ENCODE data around the gene CLCN7. TPM values are rescaled to one million over a fixed set of nuclear protein-coding genes. Genes with fewer than 3 reads are reported as not detected.

Gene CLCN7
- total and polyA plus RNA-seq, 2 of the 13 experiments (the other 11 are each of a cell fraction or from before 2014, with no cell fraction given): 24.6 to 25.1 TPM

DNA sequence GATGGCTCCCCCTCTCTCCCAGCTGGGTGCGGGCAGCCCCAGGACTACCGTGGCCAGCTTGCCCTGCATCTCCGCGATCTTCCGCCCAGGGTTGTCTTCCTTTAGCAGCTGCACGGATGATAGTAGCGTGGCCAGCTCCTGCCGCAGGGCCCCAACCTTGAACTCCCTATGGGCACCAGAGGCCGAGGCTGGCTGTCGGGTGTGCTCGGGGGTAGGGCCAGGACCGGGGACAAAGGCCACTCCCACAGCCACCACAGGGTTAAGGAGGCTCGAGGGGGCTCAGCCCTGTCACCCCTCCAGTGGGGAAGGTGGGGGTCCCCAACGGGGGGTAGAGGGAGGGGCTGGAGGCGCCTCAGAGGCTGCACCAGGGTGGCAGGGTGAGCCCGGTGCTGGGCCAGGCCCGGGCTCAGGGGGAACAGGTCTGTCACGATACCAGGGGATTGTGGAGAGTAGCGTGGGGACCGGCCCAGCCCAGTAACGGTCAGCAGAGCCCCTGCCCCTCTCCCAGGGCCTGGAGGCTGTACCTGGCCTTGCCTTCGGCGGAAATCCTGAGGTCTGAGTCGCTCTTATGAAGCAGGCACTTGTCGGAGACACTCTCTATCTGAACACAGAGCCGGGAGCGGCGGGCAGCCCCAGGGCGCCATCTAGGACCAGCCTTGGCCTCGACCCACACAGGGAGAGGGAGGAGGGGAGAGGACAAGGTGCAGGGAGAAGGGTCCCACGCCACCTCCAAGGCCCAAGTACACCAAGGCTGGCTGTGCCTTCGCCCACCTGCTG lies 38.7 kb downstream of the CLCN7 start (continued):
- TF ChIP-seq ZNF607 (CRISPR knock-in tag; IDR thresholded peaks at IDR 0.05; ENCODE audit: borderline replicate concordance) (peak; percentile 63; the same call in 1 of the 2 replicates), ZFP36L2 (CRISPR knock-in tag; IDR thresholded peaks at IDR 0.05) (no peak), ZEB1 (IDR thresholded peaks at IDR 0.05; ENCODE audit: insufficient replicate concordance, low read depth) (no peak), FOXA1 (IDR thresholded peaks at IDR 0.05) (no peak), FOXA1 (CRISPR knock-in tag; IDR thresholded peaks at IDR 0.05) (0 out of 2 replicates have a peak, but pooled peaks have one; percentile 10), ZNF703 (CRISPR knock-in tag; IDR thresholded peaks at IDR 0.05; ENCODE audit: borderline replicate concordance) (no peak), CHCHD3 (CRISPR knock-in tag; IDR thresholded peaks at IDR 0.05) (no peak), GZF1 (CRISPR knock-in tag; IDR thresholded peaks at IDR 0.05) (0 out of 2 replicates have a peak, but pooled peaks have one; percentile 50), MIER3 (CRISPR knock-in tag; IDR thresholded peaks at IDR 0.05; ENCODE audit: borderline replicate concordance) (no peak), ZNF556 (CRISPR knock-in tag; IDR thresholded peaks at IDR 0.05; ENCODE audit: borderline replicate concordance) (peak; percentile 40; the same call in 1 of the 2 replicates), ZNF605 (CRISPR knock-in tag; IDR thresholded peaks at IDR 0.05) (no peak), MLLT10 (CRISPR knock-in tag; IDR thresholded peaks at IDR 0.05) (no peak)
- TF ChIP-seq, protein P1, sequence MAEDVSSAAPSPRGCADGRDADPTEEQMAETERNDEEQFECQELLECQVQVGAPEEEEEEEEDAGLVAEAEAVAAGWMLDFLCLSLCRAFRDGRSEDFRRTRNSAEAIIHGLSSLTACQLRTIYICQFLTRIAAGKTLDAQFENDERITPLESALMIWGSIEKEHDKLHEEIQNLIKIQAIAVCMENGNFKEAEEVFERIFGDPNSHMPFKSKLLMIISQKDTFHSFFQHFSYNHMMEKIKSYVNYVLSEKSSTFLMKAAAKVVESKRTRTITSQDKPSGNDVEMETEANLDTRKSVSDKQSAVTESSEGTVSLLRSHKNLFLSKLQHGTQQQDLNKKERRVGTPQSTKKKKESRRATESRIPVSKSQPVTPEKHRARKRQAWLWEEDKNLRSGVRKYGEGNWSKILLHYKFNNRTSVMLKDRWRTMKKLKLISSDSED (CRISPR knock-in tag; IDR thresholded peaks at IDR 0.05): no peak
- TF ChIP-seq, protein P2, sequence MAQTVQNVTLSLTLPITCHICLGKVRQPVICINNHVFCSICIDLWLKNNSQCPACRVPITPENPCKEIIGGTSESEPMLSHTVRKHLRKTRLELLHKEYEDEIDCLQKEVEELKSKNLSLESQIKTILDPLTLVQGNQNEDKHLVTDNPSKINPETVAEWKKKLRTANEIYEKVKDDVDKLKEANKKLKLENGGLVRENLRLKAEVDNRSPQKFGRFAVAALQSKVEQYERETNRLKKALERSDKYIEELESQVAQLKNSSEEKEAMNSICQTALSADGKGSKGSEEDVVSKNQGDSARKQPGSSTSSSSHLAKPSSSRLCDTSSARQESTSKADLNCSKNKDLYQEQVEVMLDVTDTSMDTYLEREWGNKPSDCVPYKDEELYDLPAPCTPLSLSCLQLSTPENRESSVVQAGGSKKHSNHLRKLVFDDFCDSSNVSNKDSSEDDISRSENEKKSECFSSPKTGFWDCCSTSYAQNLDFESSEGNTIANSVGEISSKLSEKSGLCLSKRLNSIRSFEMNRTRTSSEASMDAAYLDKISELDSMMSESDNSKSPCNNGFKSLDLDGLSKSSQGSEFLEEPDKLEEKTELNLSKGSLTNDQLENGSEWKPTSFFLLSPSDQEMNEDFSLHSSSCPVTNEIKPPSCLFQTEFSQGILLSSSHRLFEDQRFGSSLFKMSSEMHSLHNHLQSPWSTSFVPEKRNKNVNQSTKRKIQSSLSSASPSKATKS (CRISPR knock-in tag; IDR thresholded peaks at IDR 0.05): no peak
- TF ChIP-seq, protein P3, sequence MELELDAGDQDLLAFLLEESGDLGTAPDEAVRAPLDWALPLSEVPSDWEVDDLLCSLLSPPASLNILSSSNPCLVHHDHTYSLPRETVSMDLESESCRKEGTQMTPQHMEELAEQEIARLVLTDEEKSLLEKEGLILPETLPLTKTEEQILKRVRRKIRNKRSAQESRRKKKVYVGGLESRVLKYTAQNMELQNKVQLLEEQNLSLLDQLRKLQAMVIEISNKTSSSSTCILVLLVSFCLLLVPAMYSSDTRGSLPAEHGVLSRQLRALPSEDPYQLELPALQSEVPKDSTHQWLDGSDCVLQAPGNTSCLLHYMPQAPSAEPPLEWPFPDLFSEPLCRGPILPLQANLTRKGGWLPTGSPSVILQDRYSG (CRISPR knock-in tag; IDR thresholded peaks at IDR 0.05): no peak
- TF ChIP-seq, protein P4, sequence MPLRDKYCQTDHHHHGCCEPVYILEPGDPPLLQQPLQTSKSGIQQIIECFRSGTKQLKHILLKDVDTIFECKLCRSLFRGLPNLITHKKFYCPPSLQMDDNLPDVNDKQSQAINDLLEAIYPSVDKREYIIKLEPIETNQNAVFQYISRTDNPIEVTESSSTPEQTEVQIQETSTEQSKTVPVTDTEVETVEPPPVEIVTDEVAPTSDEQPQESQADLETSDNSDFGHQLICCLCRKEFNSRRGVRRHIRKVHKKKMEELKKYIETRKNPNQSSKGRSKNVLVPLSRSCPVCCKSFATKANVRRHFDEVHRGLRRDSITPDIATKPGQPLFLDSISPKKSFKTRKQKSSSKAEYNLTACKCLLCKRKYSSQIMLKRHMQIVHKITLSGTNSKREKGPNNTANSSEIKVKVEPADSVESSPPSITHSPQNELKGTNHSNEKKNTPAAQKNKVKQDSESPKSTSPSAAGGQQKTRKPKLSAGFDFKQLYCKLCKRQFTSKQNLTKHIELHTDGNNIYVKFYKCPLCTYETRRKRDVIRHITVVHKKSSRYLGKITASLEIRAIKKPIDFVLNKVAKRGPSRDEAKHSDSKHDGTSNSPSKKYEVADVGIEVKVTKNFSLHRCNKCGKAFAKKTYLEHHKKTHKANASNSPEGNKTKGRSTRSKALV (CRISPR knock-in tag; IDR thresholded peaks at IDR 0.05): no peak
- TF ChIP-seq, protein P5, sequence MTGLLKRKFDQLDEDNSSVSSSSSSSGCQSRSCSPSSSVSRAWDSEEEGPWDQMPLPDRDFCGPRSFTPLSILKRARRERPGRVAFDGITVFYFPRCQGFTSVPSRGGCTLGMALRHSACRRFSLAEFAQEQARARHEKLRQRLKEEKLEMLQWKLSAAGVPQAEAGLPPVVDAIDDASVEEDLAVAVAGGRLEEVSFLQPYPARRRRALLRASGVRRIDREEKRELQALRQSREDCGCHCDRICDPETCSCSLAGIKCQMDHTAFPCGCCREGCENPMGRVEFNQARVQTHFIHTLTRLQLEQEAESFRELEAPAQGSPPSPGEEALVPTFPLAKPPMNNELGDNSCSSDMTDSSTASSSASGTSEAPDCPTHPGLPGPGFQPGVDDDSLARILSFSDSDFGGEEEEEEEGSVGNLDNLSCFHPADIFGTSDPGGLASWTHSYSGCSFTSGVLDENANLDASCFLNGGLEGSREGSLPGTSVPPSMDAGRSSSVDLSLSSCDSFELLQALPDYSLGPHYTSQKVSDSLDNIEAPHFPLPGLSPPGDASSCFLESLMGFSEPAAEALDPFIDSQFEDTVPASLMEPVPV (CRISPR knock-in tag; IDR thresholded peaks at IDR 0.05): peak; percentile 42; the same call in 1 of the 2 replicates
- TF ChIP-seq, protein P6, sequence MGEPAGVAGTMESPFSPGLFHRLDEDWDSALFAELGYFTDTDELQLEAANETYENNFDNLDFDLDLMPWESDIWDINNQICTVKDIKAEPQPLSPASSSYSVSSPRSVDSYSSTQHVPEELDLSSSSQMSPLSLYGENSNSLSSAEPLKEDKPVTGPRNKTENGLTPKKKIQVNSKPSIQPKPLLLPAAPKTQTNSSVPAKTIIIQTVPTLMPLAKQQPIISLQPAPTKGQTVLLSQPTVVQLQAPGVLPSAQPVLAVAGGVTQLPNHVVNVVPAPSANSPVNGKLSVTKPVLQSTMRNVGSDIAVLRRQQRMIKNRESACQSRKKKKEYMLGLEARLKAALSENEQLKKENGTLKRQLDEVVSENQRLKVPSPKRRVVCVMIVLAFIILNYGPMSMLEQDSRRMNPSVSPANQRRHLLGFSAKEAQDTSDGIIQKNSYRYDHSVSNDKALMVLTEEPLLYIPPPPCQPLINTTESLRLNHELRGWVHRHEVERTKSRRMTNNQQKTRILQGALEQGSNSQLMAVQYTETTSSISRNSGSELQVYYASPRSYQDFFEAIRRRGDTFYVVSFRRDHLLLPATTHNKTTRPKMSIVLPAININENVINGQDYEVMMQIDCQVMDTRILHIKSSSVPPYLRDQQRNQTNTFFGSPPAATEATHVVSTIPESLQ (CRISPR knock-in tag; conservative IDR thresholded peaks at IDR 0.05): no peak
